GM12878 (cell line): ENCODE results near the gene BIRC5.

Experiments
- CBX3 ChIP-seq: fragments of 200-600 bp; sonication (generic); IDR thresholded peaks from 2 replicates; pipeline ENCODE4 v1.6.1; 2016; ENCODE audit warnings: low read depth, borderline replicate concordance
- CHD1 ChIP-seq: IDR thresholded peaks from 2 replicates; pipeline ENCODE4 v1.6.1; 2012; ENCODE audit warnings: low read depth, low read length, improper control_type of control experiment
- CTCF ChIP-seq, 3 experiments: IDR thresholded peaks in 2 of 3; conservative IDR thresholded peaks in 1 of 3; 2 replicates each; pipeline ENCODE4 v1.5.1; 2011; ENCODE audit warnings: low read depth in 3 of 3, low read length in 3 of 3, mild to moderate bottlenecking in 3 of 3, control low read depth in 2 of 3, moderate library complexity in 2 of 3, inconsistent platforms in 1 of 3, mixed read lengths in 1 of 3; ENCODE audit not compliant: control insufficient read depth in 2 of 3, insufficient read depth in 1 of 3; ENCODE audit errors: extremely low read depth in 1 of 3
- EP300 ChIP-seq, 2 experiments: fragments of 150-350 bp in 1 of 2; IDR thresholded peaks; 2 replicates each; pipeline ENCODE4 v1.6.1; 2011 to 2012; ENCODE audit warnings: low read depth in 2 of 2, low read length in 2 of 2, borderline replicate concordance in 1 of 2, improper control_type of control experiment in 1 of 2, inconsistent platforms in 1 of 2; ENCODE audit not compliant: control insufficient read depth in 1 of 2
- EZH2 ChIP-seq: IDR thresholded peaks from 2 replicates; pipeline ENCODE4 v1.6.1; 2012; ENCODE audit warnings: low read depth, mild to moderate bottlenecking, control low read depth, inconsistent platforms, low read length, borderline replicate concordance; ENCODE audit not compliant: control insufficient read depth
- GATAD2B ChIP-seq: fragments of 450-650 bp; conservative IDR thresholded peaks from 2 replicates; pipeline ENCODE4 v1.6.1; 2017; ENCODE audit warnings: low read depth, mild to moderate bottlenecking, moderate library complexity
- NBN ChIP-seq: fragments of 450-650 bp; IDR thresholded peaks from 2 replicates; pipeline ENCODE4 v1.6.1; 2016
- POLR2A ChIP-seq: IDR thresholded peaks from 2 replicates; pipeline ENCODE4 v1.6.1; 2011; ENCODE audit warnings: low read depth, mild to moderate bottlenecking, low read length
- POLR2AphosphoS2 ChIP-seq: IDR thresholded peaks from 2 replicates; pipeline ENCODE4 v1.6.1; 2011; ENCODE audit warnings: low read depth, mild to moderate bottlenecking, low read length, improper control_type of control experiment, moderate library complexity
- RBBP5 ChIP-seq: fragments of 200-600 bp; sonication (generic); conservative IDR thresholded peaks from 2 replicates; pipeline ENCODE4 v1.6.1; 2016
- USF1 ChIP-seq: IDR thresholded peaks from 2 replicates; pipeline ENCODE4 v1.6.1; 2011; ENCODE audit warnings: borderline replicate concordance, low read depth, mild to moderate bottlenecking, moderate library complexity, mixed read lengths, low read length; ENCODE audit not compliant: insufficient read depth; ENCODE audit errors: extremely low read length
- ZNF24 ChIP-seq: fragments of 450-650 bp; IDR thresholded peaks from 2 replicates; pipeline ENCODE4 v1.6.1; 2017; ENCODE audit warnings: antibody characterized with exemption, mild to moderate bottlenecking
- TF ChIP-seq, protein P1 (sequence below): fragments of 450-650 bp; IDR thresholded peaks from 2 replicates; pipeline ENCODE4 v1.6.1; 2016; ENCODE audit warnings: mild to moderate bottlenecking
- TF ChIP-seq, protein P2 (sequence below): IDR thresholded peaks from 2 replicates; pipeline ENCODE4 v1.6.1; 2012; ENCODE audit warnings: low read depth, low read length, improper control_type of control experiment

- TF ChIP-seq NBN (no peak), GATAD2B (no peak), RBBP5 (no peak), ZNF24 (no peak), CTCF (IDR thresholded peaks at IDR 0.05 in 2 of 3, conservative IDR thresholded peaks at IDR 0.05 in 1 of 3; ENCODE audit: control insufficient read depth in 2 of 3, extremely low read depth in 1 of 3, insufficient read depth in 1 of 3, low read depth in 3 of 3, low read length in 3 of 3) (no peak), POLR2AphosphoS2 (no peak), POLR2A (no peak), EZH2 (no peak), CHD1 (no peak), EP300 (IDR thresholded peaks at IDR 0.05; ENCODE audit: borderline replicate concordance in 1 of 2, control insufficient read depth in 1 of 2, low read depth in 2 of 2, low read length in 2 of 2) (no peak), CBX3 (no peak), USF1 (no peak)
- TF ChIP-seq, protein P1, sequence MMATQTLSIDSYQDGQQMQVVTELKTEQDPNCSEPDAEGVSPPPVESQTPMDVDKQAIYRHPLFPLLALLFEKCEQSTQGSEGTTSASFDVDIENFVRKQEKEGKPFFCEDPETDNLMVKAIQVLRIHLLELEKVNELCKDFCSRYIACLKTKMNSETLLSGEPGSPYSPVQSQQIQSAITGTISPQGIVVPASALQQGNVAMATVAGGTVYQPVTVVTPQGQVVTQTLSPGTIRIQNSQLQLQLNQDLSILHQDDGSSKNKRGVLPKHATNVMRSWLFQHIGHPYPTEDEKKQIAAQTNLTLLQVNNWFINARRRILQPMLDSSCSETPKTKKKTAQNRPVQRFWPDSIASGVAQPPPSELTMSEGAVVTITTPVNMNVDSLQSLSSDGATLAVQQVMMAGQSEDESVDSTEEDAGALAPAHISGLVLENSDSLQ = no peak
- TF ChIP-seq, protein P2, sequence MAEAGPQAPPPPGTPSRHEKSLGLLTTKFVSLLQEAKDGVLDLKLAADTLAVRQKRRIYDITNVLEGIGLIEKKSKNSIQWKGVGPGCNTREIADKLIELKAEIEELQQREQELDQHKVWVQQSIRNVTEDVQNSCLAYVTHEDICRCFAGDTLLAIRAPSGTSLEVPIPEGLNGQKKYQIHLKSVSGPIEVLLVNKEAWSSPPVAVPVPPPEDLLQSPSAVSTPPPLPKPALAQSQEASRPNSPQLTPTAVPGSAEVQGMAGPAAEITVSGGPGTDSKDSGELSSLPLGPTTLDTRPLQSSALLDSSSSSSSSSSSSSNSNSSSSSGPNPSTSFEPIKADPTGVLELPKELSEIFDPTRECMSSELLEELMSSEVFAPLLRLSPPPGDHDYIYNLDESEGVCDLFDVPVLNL = no peak
These were observed 16.8 kb upstream of the BIRC5 start for GRCh38 chr17:78197147-78197832.
